Measurements from ENCODE around the gene ACAP3. TPM values are rescaled to one million over a fixed set of nuclear protein-coding genes. Genes with fewer than 3 reads are reported as not detected.

ACAP3 gene
- total and polyA plus RNA-seq, 2 experiments from 2014 or later: 59.1 to 63.6 TPM

GRCh38 chr1:1286313-1287261 is 21.1 kb downstream of the ACAP3 start:
- no peaks in the 10 kb centered on the region for H3K9me3 ChIP-seq (ENCODE audit: low read depth)
- DNase-seq (ENCODE audit: low read depth in 1 of 2, low spot score in 1 of 2): no peak
- no peaks in the 10 kb centered on the region for H3K27me3 ChIP-seq
- no peaks in the 10 kb centered on the region for H3K4me1 ChIP-seq (ENCODE audit: low read depth)
- no peak overlapping the region for H3K4me3 ChIP-seq
- no peak overlapping the region for H3K27ac ChIP-seq
- TF ChIP-seq CTCF (IDR thresholded peaks at IDR 0.05; ENCODE audit: low read depth, low read length): no peak
- no peaks in the 10 kb centered on the region for H3K36me3 ChIP-seq

- H3K4me1 ChIP-seq (ENCODE audit: low read depth): no peaks in the 10 kb centered on the region
These were observed 22.0 kb downstream of the ACAP3 start for GRCh38 chr1:1285611-1286311.

GRCh38 chr1:1285102-1285571 is 22.6 kb downstream of the ACAP3 start:
- Histone ChIP-seq H3K27ac (no peak overlapping the region), H3K4me3 (no peak overlapping the region), H3K9me3 (ENCODE audit: low read depth) (no peaks in the 10 kb centered on the region), H3K4me1 (ENCODE audit: low read depth) (no peaks in the 10 kb centered on the region), H3K36me3 (no peaks in the 10 kb centered on the region), H3K27me3 (no peaks in the 10 kb centered on the region)
- no peak for DNase-seq (ENCODE audit: low read depth in 1 of 2, low spot score in 1 of 2)
- TF ChIP-seq CTCF (IDR thresholded peaks at IDR 0.05; ENCODE audit: low read depth, low read length): no peak

More at GRCh38 chr1:1285611-1286311, 22.0 kb downstream of the ACAP3 start:
- Histone ChIP-seq H3K27ac (no peak overlapping the region), H3K4me3 (no peak overlapping the region), H3K27me3 (no peaks in the 10 kb centered on the region), H3K36me3 (no peaks in the 10 kb centered on the region), H3K9me3 (ENCODE audit: low read depth) (no peaks in the 10 kb centered on the region)
- TF ChIP-seq CTCF (IDR thresholded peaks at IDR 0.05; ENCODE audit: low read depth, low read length): no peak
- DNase-seq (ENCODE audit: low read depth in 1 of 2, low spot score in 1 of 2): no peak

GRCh38 chr1:1284221-1285101 is 23.3 kb downstream of the ACAP3 start:
- no peaks in the 10 kb centered on the region for H3K27me3 ChIP-seq
- H3K4me3 ChIP-seq: no peak overlapping the region
- H3K9me3 ChIP-seq (ENCODE audit: low read depth): no peaks in the 10 kb centered on the region
- H3K27ac ChIP-seq: no peak overlapping the region
- no peak for DNase-seq (ENCODE audit: low read depth in 1 of 2, low spot score in 1 of 2)
- TF ChIP-seq CTCF (IDR thresholded peaks at IDR 0.05; ENCODE audit: low read depth, low read length): no peak
- no peaks in the 10 kb centered on the region for H3K4me1 ChIP-seq (ENCODE audit: low read depth)
- no peaks in the 10 kb centered on the region for H3K36me3 ChIP-seq

GRCh38 chr1:1283821-1284220 is 23.9 kb downstream of the ACAP3 start:
- no peak for DNase-seq (ENCODE audit: low read depth in 1 of 2, low spot score in 1 of 2)
- no peak for TF ChIP-seq CTCF (IDR thresholded peaks at IDR 0.05; ENCODE audit: low read depth, low read length)
- no peaks in the 10 kb centered on the region for H3K36me3 ChIP-seq

More at GRCh38 chr1:1283821-1284220, 23.9 kb downstream of the ACAP3 start:
- Histone ChIP-seq H3K4me3 (no peak overlapping the region), H3K4me1 (ENCODE audit: low read depth) (no peaks in the 10 kb centered on the region), H3K9me3 (ENCODE audit: low read depth) (no peaks in the 10 kb centered on the region), H3K27ac (no peak overlapping the region), H3K27me3 (no peaks in the 10 kb centered on the region)

Data from cardiac muscle cell (in vitro differentiated cells and primary cell).